H9 (cell line): ENCODE results near the gene CACHD1. TPM values are rescaled to one million over a fixed set of nuclear protein-coding genes. Genes with fewer than 3 reads are reported as not detected.

ENCODE experiments used
- DNase-seq: peaks from one replicate; pipeline ENCODE4 v3.0.0-alpha.2; 2017
- H2AFZ ChIP-seq: one replicate; pipeline ENCODE4 v1.6.1; 2013; ENCODE audit warnings: mild to moderate bottlenecking, low read length, control low read depth, moderate library complexity
- H2AK5ac ChIP-seq: 2 replicates; pipeline ENCODE4 v1.6.1; 2013; ENCODE audit warnings: low read length, control low read depth, mixed read lengths; ENCODE audit not compliant: insufficient read length
- H2BK120ac ChIP-seq: one replicate; pipeline ENCODE4 v1.6.1; 2013; ENCODE audit warnings: low read depth, mild to moderate bottlenecking, low read length, control low read depth, inconsistent platforms; ENCODE audit not compliant: poor library complexity, severe bottlenecking
- H2BK12ac ChIP-seq: 2 replicates; pipeline ENCODE4 v1.6.1; 2013; ENCODE audit warnings: low read length, control low read depth, mixed read lengths, low read depth; ENCODE audit not compliant: insufficient read length
- H2BK15ac ChIP-seq: 2 replicates; pipeline ENCODE4 v1.6.1; 2013; ENCODE audit warnings: low read depth, low read length, control low read depth
- H2BK20ac ChIP-seq: one replicate; pipeline ENCODE4 v1.6.1; 2013; ENCODE audit warnings: low read depth, mild to moderate bottlenecking, low read length, control low read depth, inconsistent platforms; ENCODE audit not compliant: poor library complexity, severe bottlenecking
- H2BK5ac ChIP-seq: 2 replicates; pipeline ENCODE4 v1.6.1; 2013; ENCODE audit warnings: low read length, control low read depth, mixed read lengths; ENCODE audit not compliant: insufficient read length
- H3K14ac ChIP-seq: 2 replicates; pipeline ENCODE4 v1.6.1; 2013; ENCODE audit warnings: low read length, control low read depth; ENCODE audit not compliant: insufficient read depth
- H3K18ac ChIP-seq: 2 replicates; pipeline ENCODE4 v1.6.1; 2013; ENCODE audit warnings: low read depth, mild to moderate bottlenecking, mixed read lengths, low read length, control low read depth; ENCODE audit not compliant: insufficient read length
- H3K23ac ChIP-seq: 2 replicates; pipeline ENCODE4 v1.6.1; 2013; ENCODE audit warnings: low read length, control low read depth, mixed read lengths, low read depth; ENCODE audit not compliant: insufficient read length
- H3K23me2 ChIP-seq: 2 replicates; pipeline ENCODE4 v1.6.1; 2013; ENCODE audit warnings: low read depth, mild to moderate bottlenecking, mixed read lengths, low read length, control low read depth; ENCODE audit not compliant: insufficient read length, poor library complexity, severe bottlenecking
- H3K27ac ChIP-seq: 2 replicates; pipeline ENCODE4 v1.5.1; 2013; ENCODE audit warnings: low read length, control low read depth, mixed read lengths, low read depth; ENCODE audit not compliant: insufficient read length
- H3K27me3 ChIP-seq: 2 replicates; pipeline ENCODE4 v1.6.1; 2013; ENCODE audit warnings: low read length, control low read depth, inconsistent platforms; ENCODE audit not compliant: insufficient read depth
- H3K4ac ChIP-seq: 2 replicates; pipeline ENCODE4 v1.6.1; 2013; ENCODE audit warnings: low read depth, mild to moderate bottlenecking, control low read depth, inconsistent platforms, low read length, moderate library complexity
- H3K4me1 ChIP-seq: 2 replicates; pipeline ENCODE4 v1.6.1; 2013; ENCODE audit warnings: low read length, control low read depth, inconsistent platforms; ENCODE audit not compliant: insufficient read depth
- H3K4me2 ChIP-seq: 2 replicates; pipeline ENCODE4 v1.6.1; 2013; ENCODE audit warnings: low read length, control low read depth, mixed read lengths; ENCODE audit not compliant: insufficient read length, insufficient read depth
- H3K56ac ChIP-seq: 2 replicates; pipeline ENCODE4 v1.6.1; 2013; ENCODE audit warnings: low read depth, mild to moderate bottlenecking, mixed read lengths, low read length, control low read depth; ENCODE audit not compliant: insufficient read length
- H3K79me1 ChIP-seq: 2 replicates; pipeline ENCODE4 v1.6.1; 2013; ENCODE audit warnings: low read depth, mild to moderate bottlenecking, moderate library complexity, low read length, control low read depth, inconsistent platforms; ENCODE audit not compliant: insufficient read depth, poor library complexity, severe bottlenecking
- H3K79me2 ChIP-seq: 2 replicates; pipeline ENCODE4 v1.6.1; 2013; ENCODE audit warnings: low read length, control low read depth, inconsistent platforms; ENCODE audit not compliant: insufficient read depth
- H3K9ac ChIP-seq: 2 replicates; pipeline ENCODE4 v1.6.1; 2013; ENCODE audit warnings: low read length, control low read depth, mixed read lengths; ENCODE audit not compliant: insufficient read length; ENCODE audit errors: extremely low read depth
- H3K9me3 ChIP-seq: one replicate; pipeline ENCODE4 v1.6.1; 2013; ENCODE audit warnings: low read depth, low read length, inconsistent platforms; ENCODE audit not compliant: control insufficient read depth
- H3T11ph ChIP-seq: one replicate; pipeline ENCODE4 v1.6.1; 2013; ENCODE audit warnings: mild to moderate bottlenecking, low read length, control low read depth, inconsistent platforms
- H4K20me1 ChIP-seq: one replicate; pipeline ENCODE4 v1.6.1; 2013; ENCODE audit not compliant: control insufficient read depth, insufficient read length, insufficient read depth
- H4K5ac ChIP-seq: 2 replicates; pipeline ENCODE4 v1.6.1; 2013; ENCODE audit warnings: low read depth, mild to moderate bottlenecking, mixed read lengths, low read length, control low read depth; ENCODE audit not compliant: insufficient read length
- H4K8ac ChIP-seq: replicated peaks from 2 replicates; pipeline ENCODE4 v1.6.1; 2013; ENCODE audit warnings: low read length, control low read depth, mixed read lengths, low read depth; ENCODE audit not compliant: insufficient read length
- H4K91ac ChIP-seq: 2 replicates; pipeline ENCODE4 v1.6.1; 2013; ENCODE audit warnings: low read depth, mild to moderate bottlenecking, moderate library complexity, mixed read lengths, low read length, control low read depth; ENCODE audit not compliant: insufficient read length
- H3K27ac Mint-ChIP-seq, 3 experiments: 2 replicates in 2 of 3; 3 replicates in 1 of 3; pipeline ENCODE4 v1.8.0; 2020 to 2021; ENCODE audit warnings: mixed read lengths in 3 of 3, mild to moderate bottlenecking in 1 of 3, moderate library complexity in 1 of 3
- H3K27me3 Mint-ChIP-seq: 2 replicates; pipeline ENCODE4 v1.8.0; 2021; ENCODE audit warnings: low read depth, mild to moderate bottlenecking, moderate library complexity, mixed read lengths
- H3K36me3 Mint-ChIP-seq, 3 experiments: 2 replicates in 2 of 3; 3 replicates in 1 of 3; pipeline ENCODE4 v1.8.0; 2020 to 2021; ENCODE audit warnings: low read depth in 3 of 3, mixed read lengths in 3 of 3; ENCODE audit not compliant: insufficient read depth in 1 of 3
- H3K4me1 Mint-ChIP-seq, 2 experiments: 2 replicates each; pipeline ENCODE4 v1.8.0; 2020; ENCODE audit warnings: mixed read lengths in 2 of 2
- H3K4me3 Mint-ChIP-seq, 2 experiments: 2 replicates in 1 of 2; 3 replicates in 1 of 2; pipeline ENCODE4 v1.8.0; 2020 to 2021; ENCODE audit warnings: mild to moderate bottlenecking in 2 of 2, mixed read lengths in 2 of 2, moderate library complexity in 1 of 2
- H3K9me3 Mint-ChIP-seq, 2 experiments: 2 replicates in 1 of 2; 3 replicates in 1 of 2; pipeline ENCODE4 v1.8.0; 2020; ENCODE audit warnings: mild to moderate bottlenecking in 2 of 2, mixed read lengths in 2 of 2, moderate library complexity in 1 of 2
- CTCF ChIP-seq: fragments of 200-600 bp; sonication (generic); conservative IDR thresholded peaks from 3 replicates; pipeline ENCODE4 v1.8.0; 2021; ENCODE audit warnings: antibody characterized with exemption, mild to moderate bottlenecking
- WGBS: extraction: QIAGEN DNeasy Blood & Tissue Kit; methylation state at CpG from one replicate; pipeline ENCODE4 v1.1.7; 2013; ENCODE audit warnings: missing lambda C conversion rate, low lambda C conversion rate, mixed read lengths; ENCODE audit not compliant: insufficient read length; ENCODE audit errors: extremely low coverage; 5-methylcytosine and 5-hydroxymethylcytosine counted together
- total RNA-seq: library from RNA; stranded (reverse); gene quantifications from 2 replicates; pipeline ENCODE4 v1.2.1, GENCODE V29; 2021

The CACHD1 gene
- total RNA-seq, 1 experiment from 2014 or later, result 94.2 TPM

DNA sequence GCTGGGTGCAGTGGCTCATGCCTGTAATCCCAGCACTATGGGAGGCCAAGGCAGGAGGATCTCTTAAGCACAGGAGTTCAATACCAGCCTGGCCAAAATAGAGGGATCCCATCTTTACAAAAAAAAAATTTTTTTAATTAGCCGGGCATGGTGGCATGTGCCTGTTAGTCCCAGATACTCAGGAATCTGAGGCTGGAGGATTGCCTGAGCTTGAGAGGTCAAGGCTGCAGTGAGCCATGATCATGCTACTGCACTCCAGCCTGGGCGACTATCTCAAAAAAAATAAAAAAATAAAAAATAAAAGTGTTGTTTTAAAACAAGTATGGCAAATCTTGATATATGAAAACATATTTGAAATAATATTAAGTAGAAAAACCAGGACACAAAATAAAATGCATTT is 44.4 kb upstream of the CACHD1 start:
- no peak overlapping the region for H2BK15ac ChIP-seq
- no peak overlapping the region for H3K9ac ChIP-seq
- no peak overlapping the region for H3K23ac ChIP-seq
- H2AFZ ChIP-seq, result no peak overlapping the region
- H2AK5ac ChIP-seq, result no peak overlapping the region
- H3K27me3 Mint-ChIP-seq, result no peaks in the 10 kb centered on the region
- no peaks in the 10 kb centered on the region for H3K27me3 ChIP-seq
- no CpG with 5 or more reads among the region's 2 CpGs for WGBS
- no peak overlapping the region for H3K27ac ChIP-seq
- H3K18ac ChIP-seq, result no peak overlapping the region
- H3K23me2 ChIP-seq, result no peaks in the 10 kb centered on the region
- no peak overlapping the region for H3K14ac ChIP-seq
- H2BK120ac ChIP-seq, result no peak overlapping the region
- H2BK12ac ChIP-seq, result no peak overlapping the region
- H3K4ac ChIP-seq, result no peak overlapping the region
- no peaks in the 10 kb centered on the region for H4K20me1 ChIP-seq
- H3K4me2 ChIP-seq, result no peak overlapping the region
- no peak for DNase-seq
- no peaks in the 10 kb centered on the region for H3K4me1 Mint-ChIP-seq
- no peak overlapping the region for H3K56ac ChIP-seq
- no peak overlapping the region for H3T11ph ChIP-seq
- H2BK20ac ChIP-seq, result no peak overlapping the region
- H4K5ac ChIP-seq, result no peak overlapping the region
- no peak for TF ChIP-seq CTCF
- no peak overlapping the region for H3K27ac Mint-ChIP-seq
- H4K8ac ChIP-seq, result no peak overlapping the region
- no peaks in the 10 kb centered on the region for H3K79me2 ChIP-seq
- no peaks in the 10 kb centered on the region for H3K36me3 Mint-ChIP-seq
- H3K79me1 ChIP-seq, result no peaks in the 10 kb centered on the region
- H2BK5ac ChIP-seq, result no peak overlapping the region
- no peak overlapping the region for H4K91ac ChIP-seq
- H3K4me3 Mint-ChIP-seq, result no peak overlapping the region
- H3K4me1 ChIP-seq, result no peaks in the 10 kb centered on the region
- no peaks in the 10 kb centered on the region; a peak in 1 of 5 replicates for H3K9me3 Mint-ChIP-seq
- no peaks in the 10 kb centered on the region for H3K9me3 ChIP-seq
